Caco-2 (cell line): ENCODE results near the gene PRPF19. TPM values are rescaled to one million over a fixed set of nuclear protein-coding genes. Genes with fewer than 3 reads are reported as not detected.

ENCODE experiments used
- BruUV-seq: library from RNA; stranded (reverse); fragments of 400-500 nt; replicated peaks from 2 replicates; lab custom pipeline; 2021; lab: Mats Ljungman, UMichigan
- CTCF ChIA-PET: fragments of 300-600 bp; sonication (Branson Sonifier 250); formaldehyde crosslinking; loops from one replicate; lab custom pipeline; 2022; ENCODE audit warnings: antibody characterized with exemption; lab: Charles Lee
- POLR2A ChIA-PET: fragments of 300-600 bp; sonication (Branson Sonifier 250); formaldehyde crosslinking; loops from one replicate; lab custom pipeline; 2022; ENCODE audit warnings: antibody characterized with exemption; lab: Charles Lee
- DNase-seq, 2 experiments: peaks; one replicate each; pipeline versions ENCODE4 v3.0.0 to v3.0.0-alpha.2; 2020 to 2022
- H3K27me3 ChIP-seq: replicated peaks from 2 replicates; pipeline ENCODE4 v1.6.0; 2011; ENCODE audit warnings: low read length; ENCODE audit not compliant: control insufficient read depth, insufficient read depth
- H3K36me3 ChIP-seq: 2 replicates; pipeline ENCODE4 v1.5.1; 2011; ENCODE audit warnings: low read length; ENCODE audit not compliant: control insufficient read depth, insufficient read depth
- H3K4me1 ChIP-seq: fragments of 250-450 bp; sonication (Bioruptor Pico); 2 replicates; pipeline ENCODE4 v1.5.1; 2020; ENCODE audit warnings: mild to moderate bottlenecking
- H3K4me3 ChIP-seq: 2 replicates; pipeline ENCODE4 v1.5.1; 2011; ENCODE audit warnings: low read depth, mild to moderate bottlenecking, control low read depth, low read length
- H3K9me3 ChIP-seq: fragments of 250-450 bp; sonication (Bioruptor Pico); 2 replicates; pipeline ENCODE4 v1.5.1; 2020; ENCODE audit warnings: mild to moderate bottlenecking, moderate library complexity
- H3K27ac Mint-ChIP-seq: one replicate; pipeline ENCODE4 v1.8.0; 2022; ENCODE audit warnings: mixed read lengths; ENCODE audit not compliant: unreplicated experiment
- H3K27me3 Mint-ChIP-seq: one replicate; pipeline ENCODE4 v1.8.0; 2022; ENCODE audit warnings: mixed read lengths; ENCODE audit not compliant: insufficient read depth, unreplicated experiment
- H3K36me3 Mint-ChIP-seq: one replicate; pipeline ENCODE4 v1.8.0; 2022; ENCODE audit warnings: mild to moderate bottlenecking, mixed read lengths; ENCODE audit not compliant: insufficient read depth, unreplicated experiment
- H3K4me1 Mint-ChIP-seq: one replicate; pipeline ENCODE4 v1.8.0; 2022; ENCODE audit warnings: low read depth, mixed read lengths; ENCODE audit not compliant: unreplicated experiment
- H3K4me3 Mint-ChIP-seq: one replicate; pipeline ENCODE4 v1.8.0; 2022; ENCODE audit warnings: mild to moderate bottlenecking, moderate library complexity, mixed read lengths; ENCODE audit not compliant: unreplicated experiment
- H3K9me3 Mint-ChIP-seq: one replicate; pipeline ENCODE4 v1.8.0; 2022; ENCODE audit warnings: mixed read lengths; ENCODE audit not compliant: unreplicated experiment
- intact Hi-C: fragments of 100-400 bp; cut with micrococcal nuclease; formaldehyde crosslinking; loops from one replicate; pipeline ENCODE4 v1.10.0; 2022; ENCODE audit not compliant: unreplicated experiment
- total RNA-seq: library from RNA; stranded (reverse); gene quantifications from 2 replicates; pipeline ENCODE4 v1.2.3, GENCODE V29; 2022
- TF ChIP-seq, protein P1 (sequence below), 2 experiments: fragments of 200-600 bp in 1 of 2; IDR thresholded peaks; 1 replicate in 1 of 2; 2 replicates in 1 of 2; pipeline versions ENCODE4 v1.5.1 to v1.8.0; 2011 to 2022; ENCODE audit warnings: antibody characterized with exemption in 1 of 2, control low read depth in 1 of 2, inconsistent platforms in 1 of 2, low read depth in 1 of 2, low read length in 1 of 2, mild to moderate bottlenecking in 1 of 2, moderate library complexity in 1 of 2; ENCODE audit not compliant: insufficient read depth in 1 of 2, severe bottlenecking in 1 of 2, unreplicated experiment in 1 of 2

The PRPF19 gene
- total RNA-seq, 1 experiment from 2014 or later: 183 TPM

DNA sequence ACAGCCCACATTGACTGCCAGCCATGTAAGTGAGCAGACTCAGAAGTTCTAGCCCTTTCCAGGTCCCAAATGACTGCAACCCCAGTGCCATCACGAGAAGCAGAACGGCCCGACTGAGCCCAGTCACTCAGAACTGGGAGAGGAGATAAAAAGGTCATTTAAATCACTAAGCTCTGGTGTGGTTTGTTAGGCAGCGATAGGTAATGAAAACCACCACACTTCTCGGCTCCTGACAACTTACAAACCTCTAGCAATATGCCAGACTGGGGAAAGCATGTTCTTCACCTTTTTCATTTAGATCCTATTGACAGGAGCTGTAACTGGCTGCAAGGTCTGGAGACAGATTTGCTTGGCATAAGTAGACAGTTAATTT, 38.9 kb upstream of the PRPF19 start:
- H3K4me3 Mint-ChIP-seq: no peak overlapping the region
- POLR2A ChIA-PET: interaction anchor here (1.1 kb wide), 1 partner anchor 14 kb away, joined by 3 read pairs; no protein-coding TSS in a partner anchor
- no peak overlapping the region for H3K27ac Mint-ChIP-seq
- peaks cover 2% of the 10 kb centered on the region for H3K36me3 Mint-ChIP-seq
- no peaks in the 10 kb centered on the region for H3K9me3 Mint-ChIP-seq
- peaks cover under 1% of the 10 kb centered on the region for H3K4me1 Mint-ChIP-seq
- no TSS peak for BruUV-seq
- no peak overlapping the region for H3K4me3 ChIP-seq
- no peaks in the 10 kb centered on the region for H3K36me3 ChIP-seq
- intact Hi-C loops: no loop called here
- H3K4me1 ChIP-seq: no peaks in the 10 kb centered on the region; the same call in 1 of the 2 replicates
- H3K9me3 ChIP-seq: no peaks in the 10 kb centered on the region
- TF ChIP-seq, protein P1, sequence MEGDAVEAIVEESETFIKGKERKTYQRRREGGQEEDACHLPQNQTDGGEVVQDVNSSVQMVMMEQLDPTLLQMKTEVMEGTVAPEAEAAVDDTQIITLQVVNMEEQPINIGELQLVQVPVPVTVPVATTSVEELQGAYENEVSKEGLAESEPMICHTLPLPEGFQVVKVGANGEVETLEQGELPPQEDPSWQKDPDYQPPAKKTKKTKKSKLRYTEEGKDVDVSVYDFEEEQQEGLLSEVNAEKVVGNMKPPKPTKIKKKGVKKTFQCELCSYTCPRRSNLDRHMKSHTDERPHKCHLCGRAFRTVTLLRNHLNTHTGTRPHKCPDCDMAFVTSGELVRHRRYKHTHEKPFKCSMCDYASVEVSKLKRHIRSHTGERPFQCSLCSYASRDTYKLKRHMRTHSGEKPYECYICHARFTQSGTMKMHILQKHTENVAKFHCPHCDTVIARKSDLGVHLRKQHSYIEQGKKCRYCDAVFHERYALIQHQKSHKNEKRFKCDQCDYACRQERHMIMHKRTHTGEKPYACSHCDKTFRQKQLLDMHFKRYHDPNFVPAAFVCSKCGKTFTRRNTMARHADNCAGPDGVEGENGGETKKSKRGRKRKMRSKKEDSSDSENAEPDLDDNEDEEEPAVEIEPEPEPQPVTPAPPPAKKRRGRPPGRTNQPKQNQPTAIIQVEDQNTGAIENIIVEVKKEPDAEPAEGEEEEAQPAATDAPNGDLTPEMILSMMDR (IDR thresholded peaks at IDR 0.05; ENCODE audit: insufficient read depth in 1 of 2, low read depth in 1 of 2, low read length in 1 of 2, severe bottlenecking in 1 of 2, unreplicated experiment in 1 of 2): no peak
- no peak for DNase-seq
- no peaks in the 10 kb centered on the region for H3K27me3 ChIP-seq
- CTCF ChIA-PET: no interaction called here
- H3K27me3 Mint-ChIP-seq: no peaks in the 10 kb centered on the region

DNA sequence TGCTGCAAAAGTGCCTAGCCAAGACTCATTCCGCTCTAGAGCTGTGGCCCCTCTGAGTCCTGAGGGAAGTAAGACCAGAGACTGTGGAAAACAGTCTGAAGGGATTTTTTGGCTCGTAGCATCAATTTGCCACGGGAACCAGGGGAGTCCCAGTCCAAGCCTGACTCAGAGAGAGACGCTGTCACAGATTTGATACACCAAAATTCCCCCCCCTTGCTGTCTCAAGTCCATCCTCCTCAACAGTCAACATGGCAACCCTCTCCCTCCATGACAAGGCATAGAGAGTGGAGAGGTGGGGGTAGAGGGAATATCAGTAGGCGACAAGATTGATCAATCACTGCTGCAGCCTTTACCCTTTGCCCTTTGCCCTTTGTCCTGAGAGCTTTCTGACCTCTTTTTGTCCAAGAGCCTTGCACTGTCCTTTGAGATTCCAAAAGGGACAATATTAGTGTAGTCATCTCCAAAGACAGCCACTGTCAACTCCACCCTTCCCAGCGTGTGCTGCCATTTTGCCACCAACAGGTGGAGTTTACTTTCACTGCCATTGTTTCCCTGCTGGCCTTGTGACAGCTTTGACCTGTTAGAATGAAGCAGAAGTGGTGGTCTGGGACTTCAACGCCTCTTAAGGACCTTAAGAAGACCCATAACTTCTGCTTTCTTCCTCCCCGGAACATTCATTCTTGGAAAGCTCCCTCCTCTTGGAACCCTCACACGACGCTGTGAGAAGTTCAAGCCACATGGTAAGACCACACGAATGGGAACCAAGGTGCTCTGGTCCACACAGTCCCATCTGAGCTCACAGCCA, 38.3 kb upstream of the PRPF19 start:
- Histone ChIP-seq H3K27me3 (no peaks in the 10 kb centered on the region), H3K4me3 (no peak overlapping the region), H3K36me3 (no peaks in the 10 kb centered on the region), H3K9me3 (no peaks in the 10 kb centered on the region), H3K4me1 (no peaks in the 10 kb centered on the region; the same call in none of the 2 replicates)
- Mint-ChIP-seq H3K4me3 (no peak overlapping the region), H3K36me3 (peaks cover 8% of the 10 kb centered on the region), H3K9me3 (no peaks in the 10 kb centered on the region), H3K27me3 (no peaks in the 10 kb centered on the region), H3K27ac (no peak overlapping the region), H3K4me1 (peaks cover 7% of the 10 kb centered on the region)
- TF ChIP-seq, protein P1 (IDR thresholded peaks at IDR 0.05; ENCODE audit: insufficient read depth in 1 of 2, low read depth in 1 of 2, low read length in 1 of 2, severe bottlenecking in 1 of 2, unreplicated experiment in 1 of 2): no peak
- intact Hi-C loops: no loop called here
- no TSS peak for BruUV-seq
- ChIA-PET POLR2A (no interaction called here), CTCF (no interaction called here)
- DNase-seq: no peak

DNA sequence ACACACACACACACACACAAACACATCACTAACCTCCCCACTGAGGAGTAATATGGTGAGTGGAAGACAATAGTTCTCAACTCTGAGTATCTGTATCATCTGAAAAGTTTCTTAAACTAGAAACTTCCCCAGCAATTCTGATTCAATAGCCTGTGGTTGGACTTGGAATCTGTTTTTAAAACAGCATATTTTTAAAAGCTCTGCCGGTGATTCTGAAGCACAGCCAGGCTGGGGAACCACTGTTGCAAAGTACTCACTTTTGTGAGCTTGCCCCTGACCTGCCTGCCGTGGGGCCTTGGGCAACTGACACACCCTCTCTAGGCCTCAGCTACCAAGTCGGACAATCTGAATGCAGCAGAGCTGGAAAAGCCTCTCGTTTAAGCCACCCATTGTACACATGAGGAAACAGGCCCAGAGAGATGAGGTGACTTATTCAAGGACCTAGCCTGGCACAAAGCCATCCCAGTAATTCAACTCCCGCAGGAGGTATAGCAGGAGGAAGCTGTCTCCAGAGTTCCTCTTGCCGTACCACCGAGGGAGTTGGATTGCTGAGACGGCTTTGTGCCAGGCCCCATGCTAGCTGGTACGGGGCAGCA, 36.7 kb upstream of the PRPF19 start:
- Mint-ChIP-seq H3K4me1 (peaks cover 13% of the 10 kb centered on the region), H3K27ac (no peak overlapping the region), H3K27me3 (no peaks in the 10 kb centered on the region), H3K4me3 (no peak overlapping the region), H3K36me3 (peaks cover 9% of the 10 kb centered on the region), H3K9me3 (no peaks in the 10 kb centered on the region)
- Histone ChIP-seq H3K4me1 (no peaks in the 10 kb centered on the region; the same call in none of the 2 replicates), H3K9me3 (no peaks in the 10 kb centered on the region), H3K36me3 (no peaks in the 10 kb centered on the region), H3K4me3 (no peak overlapping the region), H3K27me3 (no peaks in the 10 kb centered on the region)
- BruUV-seq: no TSS peak
- intact Hi-C loops: no loop called here
- ChIA-PET POLR2A (no interaction called here), CTCF (no interaction called here)
- no peak for DNase-seq
- TF ChIP-seq, protein P1 (IDR thresholded peaks at IDR 0.05; ENCODE audit: insufficient read depth in 1 of 2, low read depth in 1 of 2, low read length in 1 of 2, severe bottlenecking in 1 of 2, unreplicated experiment in 1 of 2): no peak
